GM12872 (cell line): ENCODE measurements around the gene FOSB.

Experiments
- CTCF ChIP-seq: IDR thresholded peaks from 3 replicates; pipeline ENCODE4 v1.5.1; 2011; ENCODE audit warnings: low read depth, mild to moderate bottlenecking, low read length, moderate library complexity; ENCODE audit not compliant: insufficient read depth

FOSB gene

GRCh38 chr19:45451131-45451849, 16.5 kb upstream of the FOSB start:
- TF ChIP-seq CTCF = no peak

- no peak for TF ChIP-seq CTCF
Observed at GRCh38 chr19:45451850-45452387, 15.9 kb upstream of the FOSB start.

- no peak for TF ChIP-seq CTCF
Observed at GRCh38 chr19:45455707-45456499, 11.9 kb upstream of the FOSB start.

- TF ChIP-seq CTCF = no peak
Observed at GRCh38 chr19:45456500-45456815, 11.3 kb upstream of the FOSB start.

- no peak for TF ChIP-seq CTCF
Observed at GRCh38 chr19:45457776-45458175, 10.0 kb upstream of the FOSB start.

GRCh38 chr19:45460807-45461347, 6.9 kb upstream of the FOSB start:
- TF ChIP-seq CTCF = no peak

GRCh38 chr19:45462174-45462573, 5.6 kb upstream of the FOSB start:
- TF ChIP-seq CTCF = no peak
